Natural killer cell (primary cell): ENCODE results near the gene PDE4B. TPM values are rescaled to one million over a fixed set of nuclear protein-coding genes. Genes with fewer than 3 reads are reported as not detected.

Source experiments
- ATAC-seq, 3 donors: fragments of 150-1000 bp in 2 of 3; fragments of 200-7000 bp in 1 of 3; cut with Tn5 transposase; 1 replicate in 1 of 3; 2 replicates in 2 of 3; pipeline ENCODE4 v1.10.0; 2021; ENCODE audit warnings: mild to moderate bottlenecking in 2 of 3, moderate library complexity in 2 of 3
- DNase-seq, 2 donors: peaks; one replicate each; pipeline versions ENCODE4 v3.0.0 to v3.0.0-alpha.2; 2013 to 2021; ENCODE audit warnings: mixed read lengths in 1 of 2
- H3K27ac ChIP-seq: one replicate; pipeline ENCODE4 v1.5.1; 2013; ENCODE audit warnings: mild to moderate bottlenecking, low read length
- H3K27me3 ChIP-seq: one replicate; pipeline ENCODE4 v1.6.1; 2013; ENCODE audit warnings: low read length; ENCODE audit not compliant: control insufficient read depth, insufficient read depth
- H3K36me3 ChIP-seq: one replicate; pipeline ENCODE4 v1.6.1; 2013; ENCODE audit warnings: low read length; ENCODE audit not compliant: control insufficient read depth, insufficient read depth
- H3K4me1 ChIP-seq: one replicate; pipeline ENCODE4 v1.6.1; 2013; ENCODE audit warnings: low read length; ENCODE audit not compliant: control insufficient read depth, insufficient read depth
- H3K4me3 ChIP-seq: one replicate; pipeline ENCODE4 v1.5.1; 2013; ENCODE audit warnings: low read length
- H3K9me3 ChIP-seq: one replicate; pipeline ENCODE4 v1.6.1; 2013; ENCODE audit warnings: low read length; ENCODE audit not compliant: control insufficient read depth, insufficient read depth
- H3K27ac Mint-ChIP-seq, 2 donors: one replicate each; pipeline ENCODE4 v1.8.0; 2022; ENCODE audit warnings: mild to moderate bottlenecking in 2 of 2, mixed read lengths in 2 of 2, moderate library complexity in 1 of 2
- H3K27me3 Mint-ChIP-seq, 2 donors: one replicate each; pipeline ENCODE4 v1.8.0; 2022; ENCODE audit warnings: low read depth in 2 of 2, mixed read lengths in 2 of 2
- H3K36me3 Mint-ChIP-seq: one replicate; pipeline ENCODE4 v1.8.0; 2022; ENCODE audit warnings: mixed read lengths
- H3K4me1 Mint-ChIP-seq, 2 donors: one replicate each; pipeline ENCODE4 v1.8.0; 2022; ENCODE audit warnings: mixed read lengths in 2 of 2
- H3K4me3 Mint-ChIP-seq: one replicate; pipeline ENCODE4 v1.8.0; 2022; ENCODE audit warnings: mild to moderate bottlenecking, moderate library complexity, mixed read lengths
- H3K9me3 Mint-ChIP-seq, 2 donors: one replicate each; pipeline ENCODE4 v1.8.0; 2022; ENCODE audit warnings: mixed read lengths in 2 of 2
- CTCF ChIP-seq: fragments of 200-600 bp; IDR thresholded peaks from one replicate; pipeline ENCODE4 v1.8.0; 2022; ENCODE audit warnings: antibody characterized with exemption
- WGBS: methylation state at CpG from one replicate; pipeline ENCODE4 v1.1.7; 2013; ENCODE audit warnings: missing lambda C conversion rate; ENCODE audit not compliant: insufficient coverage; 5-methylcytosine and 5-hydroxymethylcytosine counted together
- intact Hi-C: fragments of 100-400 bp; cut with micrococcal nuclease; formaldehyde crosslinking; loops from one replicate; pipeline ENCODE4 v1.14.2; 2022
- total RNA-seq, 4 donors: library from RNA; stranded (reverse); fragments of 120-200 nt in 1 of 4; gene quantifications; one replicate each; pipeline versions ENCODE4 v1.2.3 to v1.2.4, GENCODE V29; 2013 to 2022

The PDE4B gene
- total RNA-seq, 3 donors from 2014 or later (not counting 1 experiment from before 2014, with no cell fraction given), result 18.0 to 42.4 (median 25.5) TPM

GRCh38 chr1:66284746-66285145, 492.1 kb downstream of the PDE4B start:
- intact Hi-C loops, result loop anchor here (5.0 kb wide), 1 partner anchor 68 kb away; no protein-coding TSS in a partner anchor
- no peaks in the 10 kb centered on the region for H3K36me3 ChIP-seq
- 95% methylated on average over 1 of the region's 2 CpGs for WGBS
- H3K4me1 Mint-ChIP-seq, result peaks cover 22% of the 10 kb centered on the region in 2 donors
- peaks cover 19% of the 10 kb centered on the region for H3K4me1 ChIP-seq
- H3K36me3 Mint-ChIP-seq, result no peaks in the 10 kb centered on the region
- ATAC-seq, result no peak
- H3K9me3 Mint-ChIP-seq, result no peaks in the 10 kb centered on the region
- DNase-seq, result no peak
- no peak overlapping the region for H3K4me3 ChIP-seq
- peaks cover 13 to 25% of the 10 kb centered on the region in 2 donors for H3K27me3 Mint-ChIP-seq
- TF ChIP-seq CTCF, result no peak
- peak overlapping the region; percentile 2 for H3K4me3 Mint-ChIP-seq
- no peak overlapping the region for H3K27ac ChIP-seq
- H3K9me3 ChIP-seq, result no peaks in the 10 kb centered on the region
- no peak overlapping the region for H3K27ac Mint-ChIP-seq
- H3K27me3 ChIP-seq, result no peaks in the 10 kb centered on the region

GRCh38 chr1:66285618-66286270, 493.0 kb downstream of the PDE4B start:
- intact Hi-C loops, result loop anchor here (5.0 kb wide), 1 partner anchor 67 kb away; no protein-coding TSS in a partner anchor
- Mint-ChIP-seq H3K27ac (peak overlapping the region; percentile 4 to 16), H3K4me1 (peaks cover 22% of the 10 kb centered on the region in 2 donors), H3K4me3 (peak overlapping the region; percentile 45), H3K36me3 (no peaks in the 10 kb centered on the region), H3K27me3 (peaks cover 16 to 23% of the 10 kb centered on the region in 2 donors), H3K9me3 (no peaks in the 10 kb centered on the region)
- Histone ChIP-seq H3K4me1 (peaks cover 19% of the 10 kb centered on the region), H3K9me3 (no peaks in the 10 kb centered on the region), H3K27ac (no peak overlapping the region), H3K36me3 (no peaks in the 10 kb centered on the region), H3K4me3 (no peak overlapping the region), H3K27me3 (no peaks in the 10 kb centered on the region)
- TF ChIP-seq CTCF, result no peak
- peak in 1 of 3 donors; percentile 63 for ATAC-seq
- peak in 1 of 2 donors; percentile 38 for DNase-seq
- 13% methylated on average over 1 of the region's 2 CpGs for WGBS

- TF ChIP-seq CTCF, result no peak
- H3K4me3 Mint-ChIP-seq, result no peak overlapping the region
- H3K4me1 Mint-ChIP-seq, result peaks cover 22% of the 10 kb centered on the region in 2 donors
- no peaks in the 10 kb centered on the region for H3K9me3 ChIP-seq
- H3K27ac ChIP-seq, result no peak overlapping the region
- no peaks in the 10 kb centered on the region for H3K36me3 ChIP-seq
- H3K4me3 ChIP-seq, result no peak overlapping the region
- H3K27ac Mint-ChIP-seq, result peak overlapping the region in 1 of 2 donors; percentile 4
- no peaks in the 10 kb centered on the region for H3K9me3 Mint-ChIP-seq
- peaks cover 19% of the 10 kb centered on the region for H3K4me1 ChIP-seq
- intact Hi-C loops, result loop anchor here (5.0 kb wide), 1 partner anchor 66 kb away; no protein-coding TSS in a partner anchor
- ATAC-seq (no peak), DNase-seq (no peak)
- no peaks in the 10 kb centered on the region for H3K36me3 Mint-ChIP-seq
- H3K27me3 Mint-ChIP-seq, result peaks cover 16 to 23% of the 10 kb centered on the region in 2 donors
- H3K27me3 ChIP-seq, result no peaks in the 10 kb centered on the region
These were observed 493.6 kb downstream of the PDE4B start for GRCh38 chr1:66286307-66286706.
